Activated CD4-positive, alpha-beta T cell treated with anti-CD3 and anti-CD28 coated beads, Interleukin-2, amount 50 U/mL, for 1 hour (primary cell): ENCODE results near the gene PLCB4.

Experiments used
- DNase-seq: peaks from one replicate; pipeline ENCODE4 v3.0.0-alpha.2; 2020

The PLCB4 gene

DNA sequence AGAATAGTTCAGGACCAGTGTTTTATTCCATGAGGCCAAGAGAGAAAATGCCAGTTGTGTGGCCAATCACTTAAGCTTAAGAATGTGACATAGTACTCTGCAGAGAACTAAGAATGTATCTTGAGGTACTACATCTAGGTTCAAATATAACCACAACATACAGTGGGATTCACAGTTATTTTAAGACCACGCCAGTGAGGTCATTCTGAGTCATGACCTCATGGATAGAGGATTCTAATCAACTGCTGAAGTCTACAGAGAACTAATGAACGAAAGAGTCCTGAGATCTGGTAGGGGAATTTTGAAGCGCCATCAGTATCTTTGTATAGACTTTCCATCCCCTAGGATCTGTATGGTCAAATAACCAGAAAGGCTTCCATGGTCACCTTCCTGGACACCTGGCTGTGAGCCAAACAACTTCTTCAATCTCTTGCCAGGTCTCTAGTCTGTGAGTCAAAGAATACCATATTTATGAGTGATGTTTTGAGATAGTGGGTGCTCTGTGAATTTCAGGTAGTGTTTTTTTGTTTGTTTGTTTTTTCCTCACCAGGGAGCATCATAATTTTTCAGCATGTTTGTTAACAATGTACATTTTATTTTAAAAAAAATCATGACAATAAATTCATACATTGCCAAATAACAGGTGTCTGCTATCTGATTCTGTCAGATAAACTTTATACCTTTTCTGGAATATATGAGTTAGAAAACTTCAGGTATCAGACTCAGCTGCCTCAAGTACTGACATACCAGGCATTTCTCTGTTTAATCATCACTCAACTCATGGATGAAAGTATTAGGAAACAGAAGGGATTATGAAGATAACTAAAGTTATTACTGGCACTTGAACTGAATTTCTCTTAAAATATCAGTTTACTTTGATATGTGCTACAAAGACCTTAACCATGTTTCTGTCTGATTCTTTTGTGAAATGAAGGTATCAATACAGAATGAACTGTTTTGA, 217.9 kb downstream of the PLCB4 start:
- no peak for DNase-seq

DNA sequence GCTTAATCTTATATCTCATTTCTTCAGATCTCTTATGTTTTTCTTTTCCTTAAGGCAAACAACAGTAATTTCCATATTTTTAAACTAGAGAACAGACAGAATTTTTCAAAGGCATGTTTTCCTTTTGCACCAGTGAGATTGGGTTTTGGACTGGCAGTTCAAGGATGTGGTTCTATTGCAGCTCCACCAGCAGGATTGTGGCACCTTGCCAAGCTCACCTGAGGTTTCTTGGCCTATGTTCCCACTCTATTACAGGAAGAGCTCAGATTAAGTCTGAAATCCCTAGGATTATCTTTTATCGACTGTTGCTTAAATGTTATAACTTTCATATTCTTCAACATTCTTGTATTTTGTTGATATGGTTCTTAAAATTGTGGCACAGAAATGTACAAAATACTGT, 218.9 kb downstream of the PLCB4 start:
- no peak for DNase-seq

DNA sequence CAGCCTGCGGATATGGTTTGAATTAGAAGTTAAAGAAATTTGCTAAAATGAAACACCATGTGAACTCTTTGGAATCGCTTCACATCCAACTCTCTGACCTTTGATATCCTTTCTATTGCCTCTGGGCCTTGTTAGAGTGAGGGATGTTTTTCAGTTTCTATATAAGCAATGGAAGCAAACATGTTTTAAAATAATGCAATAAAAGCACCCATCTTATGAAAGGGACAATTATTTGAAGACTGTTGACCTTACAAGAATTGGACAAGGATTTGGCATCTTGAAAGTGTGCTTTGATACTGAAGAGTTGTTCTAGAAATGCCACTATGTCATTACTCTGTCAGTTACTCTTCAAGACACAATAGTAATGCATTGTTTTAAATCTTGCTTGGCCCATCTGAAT, 221.4 kb downstream of the PLCB4 start:
- no peak for DNase-seq

DNA sequence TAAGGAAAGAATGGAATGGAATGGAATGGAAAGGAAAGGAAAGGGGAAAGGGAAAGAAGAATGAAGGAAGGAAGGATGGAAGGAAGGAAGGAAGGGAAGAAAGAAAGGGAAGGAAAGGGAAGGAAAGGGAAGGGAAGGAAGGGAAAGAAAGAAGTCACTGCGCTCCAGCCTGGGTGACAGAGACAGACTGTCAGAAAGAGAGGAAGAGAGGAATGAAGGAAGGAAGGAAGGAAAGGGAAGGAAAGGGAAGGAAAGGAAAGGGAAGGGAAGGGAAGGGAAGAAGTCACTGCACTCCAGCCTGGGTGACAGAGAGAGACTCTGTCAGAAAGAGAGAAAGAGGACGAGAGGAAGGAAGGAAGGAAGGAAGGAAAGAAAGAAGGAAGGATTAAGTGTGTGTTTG, 224.3 kb downstream of the PLCB4 start:
- DNase-seq = no peak

DNA sequence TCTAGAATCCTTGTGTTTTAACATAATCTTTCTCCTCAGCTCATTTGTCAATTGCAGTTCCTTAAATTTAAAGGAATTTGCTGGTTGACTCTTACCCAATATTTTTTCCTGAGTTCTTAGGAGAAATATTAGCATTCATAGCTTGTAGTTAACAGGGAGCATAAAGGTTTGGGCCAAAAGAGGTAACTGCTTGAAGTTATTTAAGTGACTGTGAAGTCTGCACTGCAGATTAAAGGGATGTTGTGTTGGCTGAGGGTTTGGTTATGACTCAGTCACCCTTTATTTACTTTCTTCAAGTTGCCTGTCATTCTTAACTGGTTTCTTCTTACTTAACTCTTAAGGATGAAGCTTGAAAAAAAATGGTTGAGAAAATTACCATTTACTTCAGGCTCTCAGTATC, 225.2 kb downstream of the PLCB4 start:
- no peak for DNase-seq

DNA sequence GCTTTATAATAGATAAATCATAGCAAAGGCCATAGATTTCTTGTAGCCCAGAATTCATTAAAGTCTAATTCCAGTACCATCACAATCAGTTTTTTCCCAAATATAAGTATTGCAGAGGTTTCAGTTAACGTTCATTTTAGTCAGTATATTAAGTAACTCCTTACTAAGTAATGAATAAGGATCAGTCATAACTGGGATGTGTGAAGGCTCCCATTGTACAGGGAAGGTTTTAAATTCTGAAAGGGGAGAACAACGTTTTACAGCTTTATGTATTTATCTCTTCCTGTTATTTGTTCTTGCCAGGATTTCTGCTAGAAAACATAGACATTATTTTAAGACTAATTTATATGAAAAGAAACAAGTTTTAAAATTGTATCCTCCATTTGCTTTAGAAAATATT, 230.0 kb downstream of the PLCB4 start:
- no peak for DNase-seq

DNA sequence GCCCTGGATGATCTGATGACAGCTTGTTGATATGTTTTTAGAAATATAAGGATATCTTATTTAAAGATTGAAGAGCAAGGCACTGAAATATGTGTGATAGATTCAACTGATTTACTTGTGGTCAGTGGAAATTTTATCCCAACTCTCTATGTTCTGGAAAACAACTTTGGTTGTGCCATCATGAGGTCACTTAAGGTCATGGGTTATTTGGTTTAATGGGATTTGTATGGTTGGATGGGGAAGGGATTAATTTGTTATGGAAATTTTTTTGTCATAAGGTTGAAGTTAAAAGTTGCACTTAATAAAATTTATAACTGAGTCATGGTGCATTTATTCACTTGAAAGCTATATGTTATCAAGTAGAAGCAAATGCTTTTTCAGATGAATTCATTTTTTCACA, 231.2 kb downstream of the PLCB4 start:
- no peak for DNase-seq

DNA sequence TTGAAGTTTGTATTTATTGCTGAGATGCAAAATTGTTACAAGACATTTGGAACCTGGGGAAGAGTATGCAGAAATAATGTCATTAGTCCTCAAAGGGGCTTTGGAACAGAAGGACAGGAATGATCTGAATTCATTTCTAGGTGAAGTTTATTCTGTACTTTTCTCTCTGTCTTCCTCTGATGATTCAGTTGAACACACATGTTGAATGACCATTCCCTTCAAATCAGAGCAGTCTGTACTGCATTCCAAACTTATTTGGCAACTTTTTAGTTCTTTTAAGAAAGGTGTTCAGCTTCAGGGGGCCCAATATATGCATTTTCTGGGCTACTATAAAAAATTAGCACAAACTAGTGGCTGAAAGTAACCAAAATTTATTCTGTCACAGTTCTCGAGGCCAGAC, 231.6 kb downstream of the PLCB4 start:
- DNase-seq = no peak

DNA sequence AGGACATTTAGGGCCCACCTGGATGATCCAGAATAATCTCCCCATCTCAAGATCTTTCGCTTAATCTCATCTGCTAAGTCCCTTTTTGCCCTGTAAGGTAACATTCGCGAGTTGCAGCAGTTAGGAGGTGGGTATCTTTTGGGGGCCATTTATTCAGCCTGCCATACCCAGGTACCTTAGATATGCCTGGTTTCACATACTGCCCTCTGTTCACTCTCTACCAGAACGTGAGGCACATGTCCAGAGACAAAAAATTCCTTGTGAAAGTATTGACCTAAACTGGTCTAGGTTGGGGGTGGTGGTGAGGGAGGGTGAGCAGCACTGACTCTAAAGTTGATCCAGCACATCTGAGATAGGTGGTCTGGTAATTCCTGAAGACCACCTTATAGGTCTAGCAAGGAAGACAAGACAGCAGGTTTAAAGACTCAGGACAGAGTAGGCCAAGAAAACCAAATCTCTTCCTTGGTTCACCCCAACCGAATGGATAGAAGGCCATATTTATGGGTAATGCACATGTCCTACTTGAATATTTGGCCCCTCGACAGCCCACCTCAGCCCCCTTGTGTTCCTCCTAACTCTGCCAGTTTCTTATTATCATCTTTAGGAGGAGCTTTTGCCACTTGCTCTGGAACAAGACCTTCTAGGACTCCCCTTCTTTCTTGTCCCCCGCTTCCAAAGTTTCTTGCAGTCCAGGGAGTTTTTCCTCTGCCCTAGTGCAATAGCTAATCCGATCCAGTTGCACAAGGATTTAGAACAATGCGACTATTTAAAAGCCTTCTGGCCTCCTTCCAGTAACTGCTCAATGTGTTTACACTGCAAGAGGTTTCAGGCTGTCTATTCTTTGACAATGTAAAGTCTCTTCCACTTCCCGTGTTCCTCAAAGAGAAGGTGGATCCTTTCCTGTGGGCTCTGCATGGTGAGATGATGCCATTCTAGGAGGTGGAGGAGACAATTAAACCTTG, 232.5 kb downstream of the PLCB4 start:
- no peak for DNase-seq

DNA sequence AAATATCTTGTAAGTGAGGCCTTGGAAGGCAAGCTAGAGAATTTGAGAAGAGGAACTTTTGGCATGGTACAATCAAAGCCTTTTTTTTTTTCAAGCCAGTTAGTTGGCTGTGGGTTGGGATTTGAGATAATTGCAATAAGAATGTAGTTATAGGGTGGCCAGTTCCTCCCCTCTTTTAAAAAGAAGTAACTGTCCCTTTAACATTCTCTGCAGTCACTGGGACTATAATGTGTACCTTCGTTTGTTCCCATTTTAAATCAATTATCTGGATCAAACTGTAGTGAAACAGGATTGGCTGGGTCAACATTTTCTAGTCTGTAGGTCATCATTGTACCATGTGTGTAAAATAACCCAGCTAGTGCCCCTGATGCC, 233.2 kb downstream of the PLCB4 start:
- no peak for DNase-seq

DNA sequence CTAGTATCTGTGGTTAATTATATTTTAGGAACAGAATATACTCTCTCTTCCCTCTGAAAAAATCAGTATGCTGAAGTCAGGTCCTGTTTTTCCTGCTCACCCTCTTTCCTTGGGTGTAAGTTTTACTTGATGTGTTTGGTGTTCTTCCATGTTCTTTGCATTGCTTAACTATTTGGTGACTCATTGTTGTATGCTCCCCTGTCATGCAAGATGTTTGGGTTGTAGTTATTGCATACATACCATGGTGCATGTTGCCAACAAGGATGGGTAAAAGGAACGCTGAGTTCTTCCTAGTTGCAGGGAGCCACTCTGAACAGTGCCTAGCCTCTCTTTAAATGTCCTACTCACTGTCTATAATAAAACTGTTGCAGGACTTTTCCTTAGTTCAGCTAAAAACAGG, 237.6 kb downstream of the PLCB4 start:
- no peak for DNase-seq

DNA sequence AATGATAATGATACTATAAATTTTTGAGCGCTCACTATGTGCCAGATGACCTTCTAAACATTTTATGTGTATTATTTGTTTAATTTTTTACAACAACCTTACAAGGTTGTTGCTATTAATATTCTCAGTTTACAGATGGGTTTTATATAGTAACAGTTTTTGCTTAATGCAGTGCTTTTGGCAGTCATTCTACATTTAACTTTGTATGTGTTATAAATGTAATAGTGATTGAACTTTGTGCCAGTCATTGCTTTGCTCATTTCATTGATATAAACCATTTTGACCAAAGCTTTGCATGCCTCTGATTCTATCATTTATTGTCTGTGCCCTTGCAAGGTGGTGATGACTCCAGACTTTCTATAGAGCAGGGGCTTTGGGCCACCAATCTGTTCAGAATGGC, 239.2 kb downstream of the PLCB4 start:
- DNase-seq = no peak

DNA sequence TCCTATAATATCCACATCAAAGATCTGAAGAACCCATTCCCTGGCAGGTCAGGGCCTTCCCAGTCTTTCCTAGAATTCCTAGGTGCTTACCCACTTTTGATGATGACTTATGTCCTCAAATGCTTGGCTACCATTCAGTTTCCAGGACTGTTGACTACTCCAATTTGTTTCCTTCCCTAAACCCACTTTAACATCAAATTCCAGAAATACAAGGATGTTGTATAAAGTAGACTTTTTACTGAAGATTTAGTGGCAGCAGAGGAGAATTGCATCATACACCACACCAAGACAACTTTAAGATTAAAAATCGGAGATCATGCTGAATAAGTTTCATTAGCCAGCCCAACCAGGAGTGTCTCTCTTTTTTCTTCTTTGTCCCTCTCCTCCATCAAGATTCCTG, 242.2 kb downstream of the PLCB4 start:
- no peak for DNase-seq

DNA sequence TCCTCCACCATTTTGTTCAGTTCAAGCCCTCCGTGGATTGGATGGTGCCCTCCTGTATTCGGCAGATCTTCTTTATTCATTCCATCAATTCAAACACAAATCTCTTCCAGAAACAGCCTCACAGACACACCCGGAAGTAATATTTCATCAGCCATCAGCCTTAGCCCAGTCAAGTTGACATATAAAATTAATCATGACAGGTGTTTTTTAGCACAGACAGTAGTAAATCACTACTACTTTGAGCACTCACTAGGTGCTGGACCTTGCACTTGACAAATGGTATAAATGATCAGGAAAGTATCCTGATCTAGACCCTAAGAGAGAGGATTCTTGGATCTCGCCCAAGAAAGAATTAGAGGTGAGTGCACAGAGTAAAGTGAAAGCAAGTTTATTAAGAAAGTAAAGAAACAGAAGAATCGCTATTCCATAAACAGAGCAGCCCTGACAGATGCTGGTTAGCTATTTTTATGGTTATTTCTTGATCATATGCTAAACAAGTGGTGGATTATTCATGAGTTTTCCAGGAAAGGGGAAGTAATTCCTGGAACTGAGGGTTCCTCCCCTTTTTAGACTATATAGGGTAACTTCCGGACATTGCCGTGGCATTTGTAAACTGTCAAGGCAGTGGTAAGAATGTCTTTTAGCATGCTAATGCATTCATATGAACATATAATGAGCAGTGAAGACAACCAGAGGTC, 250.9 kb downstream of the PLCB4 start:
- DNase-seq = no peak

DNA sequence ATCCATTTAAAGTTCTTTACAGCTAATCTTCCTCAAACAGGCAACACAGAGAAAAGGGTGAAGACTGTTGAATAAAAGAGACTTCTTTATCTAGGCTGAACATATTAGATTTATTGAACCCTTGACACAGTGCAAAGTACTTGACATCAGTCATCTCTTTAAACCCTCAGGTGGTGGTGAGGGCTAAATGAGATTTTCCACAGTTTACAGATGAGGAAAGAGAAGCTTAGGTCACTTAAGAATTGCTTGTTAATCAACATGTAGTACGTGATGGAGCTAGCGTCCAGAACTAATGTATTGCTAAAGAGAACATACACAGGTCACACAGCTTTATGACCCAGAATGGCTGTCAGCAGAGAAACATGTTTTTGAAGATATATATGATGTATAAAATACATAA, 252.1 kb downstream of the PLCB4 start:
- DNase-seq = no peak

DNA sequence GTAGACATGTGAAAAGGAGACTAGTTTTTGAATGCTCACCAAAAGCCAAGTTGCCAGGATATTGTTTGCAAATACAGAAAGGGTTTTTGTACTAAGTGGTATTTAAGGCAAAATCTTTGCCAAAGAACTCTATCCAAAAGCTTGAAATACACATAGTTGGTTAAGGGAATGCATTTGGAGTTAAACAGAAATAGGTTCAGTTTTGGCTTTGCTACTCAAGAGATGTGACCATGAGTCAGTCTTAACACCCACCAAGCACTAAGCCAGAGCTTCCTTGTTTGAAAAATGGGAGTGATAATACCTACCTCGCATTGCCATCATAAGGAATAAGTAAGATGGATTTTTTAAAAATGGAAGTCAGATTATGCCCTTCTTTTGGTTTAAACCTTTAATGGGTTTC, 253.8 kb downstream of the PLCB4 start:
- DNase-seq = no peak

DNA sequence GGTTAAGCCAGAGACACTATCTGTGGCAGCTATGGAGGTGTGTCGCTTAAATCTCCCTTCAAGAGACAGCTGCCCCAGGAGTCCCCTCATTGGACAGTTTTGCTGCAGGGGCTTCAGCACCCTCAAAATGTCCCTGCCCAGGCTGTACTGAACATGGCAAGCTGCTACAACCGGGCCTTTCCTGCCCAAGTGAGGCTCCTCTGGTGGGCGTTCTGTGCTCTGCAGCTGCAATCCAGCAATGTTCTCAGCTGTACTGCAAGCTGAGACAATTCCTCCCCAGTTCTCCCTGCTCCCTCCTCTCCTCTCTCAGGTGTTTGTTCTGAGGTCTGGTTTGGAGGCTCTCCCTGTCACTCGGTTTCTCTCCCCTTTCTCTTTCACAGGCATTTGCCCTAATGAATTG, 254.7 kb downstream of the PLCB4 start:
- no peak for DNase-seq

DNA sequence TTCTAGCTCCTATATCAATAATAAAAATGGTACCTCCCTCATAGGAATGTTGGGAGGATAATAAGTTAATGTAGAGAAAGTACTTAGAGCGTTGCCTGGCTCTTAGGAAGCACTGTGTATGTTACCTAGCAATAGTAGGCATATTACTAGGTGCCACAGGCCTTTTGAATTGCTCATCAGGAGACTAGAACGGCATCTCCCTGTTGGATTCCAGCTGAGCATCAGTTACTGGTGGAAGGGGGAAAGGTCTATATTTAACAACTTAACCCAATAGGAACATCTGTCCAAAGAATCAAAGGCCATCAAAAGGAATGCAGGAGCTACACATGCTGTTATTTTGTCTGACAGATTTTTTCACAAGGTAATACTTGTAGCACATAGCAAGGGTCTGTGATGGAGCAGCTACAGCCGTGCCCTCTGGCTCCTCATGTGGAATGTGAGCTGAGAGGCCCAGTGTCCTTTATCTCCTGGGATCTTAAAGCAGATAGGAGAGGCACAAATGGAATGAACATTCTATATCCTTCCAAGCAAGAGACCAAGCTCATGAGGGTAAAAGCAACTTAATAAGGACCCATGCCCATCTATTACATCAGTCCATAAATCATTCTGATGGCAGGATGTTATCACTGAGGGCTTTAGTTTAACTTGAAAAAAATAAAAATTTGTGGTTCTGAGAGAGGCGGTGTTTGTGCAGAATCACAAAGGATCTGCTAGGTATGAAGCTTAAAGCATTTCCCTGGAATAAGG, 260.6 kb downstream of the PLCB4 start:
- DNase-seq = no peak

DNA sequence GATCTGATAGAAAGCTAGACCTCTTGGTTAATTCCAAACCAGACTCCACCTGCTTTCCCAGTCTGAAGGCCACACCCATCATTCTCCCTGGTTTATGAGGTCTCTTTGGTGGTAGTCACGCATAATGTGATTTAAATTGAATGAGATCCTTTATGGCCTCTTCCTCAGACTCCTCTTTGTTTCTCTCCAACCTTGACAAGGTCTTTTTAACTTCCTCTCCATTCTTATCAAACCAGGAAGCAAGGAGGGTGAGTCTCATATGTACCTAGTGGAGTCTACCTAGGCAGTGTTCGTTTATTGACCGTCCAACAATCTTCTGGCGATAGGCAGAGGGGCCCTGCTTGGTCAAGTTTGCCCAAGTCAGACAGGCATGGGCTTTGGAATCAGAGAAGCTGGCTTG, 261.3 kb downstream of the PLCB4 start:
- DNase-seq = no peak

DNA sequence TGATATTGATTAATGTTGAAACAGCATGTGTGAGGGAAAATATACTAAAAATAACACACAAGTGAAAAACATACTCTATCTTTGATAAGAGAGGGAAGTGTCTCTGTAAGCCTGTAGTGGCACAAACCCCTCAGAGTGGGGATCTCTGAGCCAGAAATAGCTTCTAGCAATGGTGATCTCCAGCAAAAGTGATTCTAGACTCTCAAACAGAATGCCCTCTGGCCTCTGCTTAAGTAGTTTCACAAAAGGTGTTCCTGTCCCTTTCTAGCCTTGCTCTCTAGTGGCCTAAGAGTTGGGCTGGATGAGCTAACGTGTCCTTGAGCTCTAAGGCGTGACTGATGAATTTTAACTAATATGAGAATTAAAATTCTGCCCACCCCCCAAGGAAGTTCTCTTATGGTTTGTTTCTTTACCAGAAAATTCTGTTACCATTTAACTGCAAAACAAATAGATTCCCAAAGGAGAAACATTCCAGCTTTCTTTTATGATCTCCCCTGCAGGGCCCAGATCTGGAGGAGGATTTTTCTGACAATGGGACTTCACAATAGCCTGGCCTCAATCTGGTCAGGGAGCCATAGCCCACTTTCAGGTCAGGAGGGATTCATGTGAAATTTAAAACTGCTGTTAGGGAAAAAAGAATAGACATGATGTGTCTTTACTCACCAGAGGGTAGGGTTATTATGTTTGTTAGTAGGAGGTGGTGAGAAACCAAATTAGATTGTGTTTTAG, 263.0 kb downstream of the PLCB4 start:
- no peak for DNase-seq

DNA sequence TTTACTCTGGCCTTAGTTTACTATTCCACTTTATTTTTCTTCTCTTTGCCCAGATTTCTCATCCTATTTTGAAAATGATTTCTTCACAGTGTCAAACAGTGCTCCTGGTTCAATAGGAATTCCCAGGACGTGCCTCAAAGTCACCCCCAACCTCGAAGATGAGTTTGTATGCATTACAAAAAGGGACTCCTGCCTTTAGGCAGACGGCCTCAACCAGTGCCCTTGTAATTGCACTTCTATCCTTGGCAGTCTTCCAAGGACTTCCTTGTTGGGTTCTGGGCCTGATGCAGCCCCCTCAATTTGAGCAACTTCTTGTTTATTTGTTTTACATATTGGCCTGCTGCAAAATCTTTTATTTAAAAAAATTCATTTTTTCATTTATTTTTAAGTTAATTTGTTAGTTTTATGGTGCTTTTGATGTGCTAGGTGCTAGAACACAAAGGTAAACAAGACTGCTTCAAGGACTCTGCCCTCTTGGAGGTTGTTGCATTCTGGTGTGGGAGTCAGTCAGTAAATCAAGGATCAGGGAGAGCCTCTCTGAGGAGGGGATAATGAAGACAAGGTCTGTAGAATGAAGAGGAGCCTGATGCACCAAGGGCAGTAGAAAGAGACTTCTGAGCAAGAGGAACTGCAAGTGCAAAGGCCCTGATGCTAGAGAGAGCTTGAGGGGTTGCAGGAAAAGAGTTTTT, 264.0 kb downstream of the PLCB4 start:
- DNase-seq = no peak
